ENCODE data around the gene EIF2S1. TPM values are rescaled to one million over a fixed set of nuclear protein-coding genes. Genes with fewer than 3 reads are reported as not detected.
"Not testable (repeated sequence)": the region's sequence is repeated elsewhere in the genome, so short reads cannot be mapped to it uniquely, and the experiment has no call there.

EIF2S1 gene
- total RNA-seq, 1 donor from 2014 or later, result 75.1 TPM

- no peaks in the 10 kb centered on the region for H3K36me3 ChIP-seq (ENCODE audit: control insufficient read depth, insufficient read depth, low read length)
- H3K4me3 ChIP-seq (ENCODE audit: low read depth, low read length), result no peak overlapping the region
- no peak for TF ChIP-seq CTCF (IDR thresholded peaks at IDR 0.05; ENCODE audit: insufficient read depth, low read length, poor library complexity, severe bottlenecking)
- H3K27me3 ChIP-seq (ENCODE audit: control insufficient read depth, insufficient read depth, low read length), result no peaks in the 10 kb centered on the region
- no peak for DNase-seq (ENCODE audit: low read depth)
These were observed 50.2 kb downstream of the EIF2S1 start for GRCh38 chr14:67410313-67410712.

GRCh38 chr14:67411370-67411769 lies 51.2 kb downstream of the EIF2S1 start:
- no peak for TF ChIP-seq CTCF (IDR thresholded peaks at IDR 0.05; ENCODE audit: insufficient read depth, low read length, poor library complexity, severe bottlenecking)
- Histone ChIP-seq H3K4me3 (ENCODE audit: low read depth, low read length) (peak overlapping the region; percentile 50), H3K27me3 (ENCODE audit: control insufficient read depth, insufficient read depth, low read length) (no peaks in the 10 kb centered on the region), H3K36me3 (ENCODE audit: control insufficient read depth, insufficient read depth, low read length) (no peaks in the 10 kb centered on the region)
- DNase-seq (ENCODE audit: low read depth), result no peak

- H3K27me3 ChIP-seq (ENCODE audit: control insufficient read depth, insufficient read depth, low read length), result no peaks in the 10 kb centered on the region
- peak within 1 kb of the TSS; percentile 50 for H3K4me3 ChIP-seq (ENCODE audit: low read depth, low read length)
- TF ChIP-seq CTCF (IDR thresholded peaks at IDR 0.05; ENCODE audit: insufficient read depth, low read length, poor library complexity, severe bottlenecking), result no peak
- H3K36me3 ChIP-seq (ENCODE audit: control insufficient read depth, insufficient read depth, low read length), result no peaks in the 10 kb centered on the region
- no peak for DNase-seq (ENCODE audit: low read depth)
These were observed 51.8 kb downstream of the EIF2S1 start, which contains the start of gene PLEK2 for GRCh38 chr14:67411820-67412421. Gene PLEK2, minus strand, starts transcription at chr14:67412165. Its CDS starts 106 bp downstream, at chr14:67412059.

- no peaks in the 10 kb centered on the region for H3K36me3 ChIP-seq (ENCODE audit: control insufficient read depth, insufficient read depth, low read length)
- no peaks in the 10 kb centered on the region for H3K27me3 ChIP-seq (ENCODE audit: control insufficient read depth, insufficient read depth, low read length)
- no peak for TF ChIP-seq CTCF (IDR thresholded peaks at IDR 0.05; ENCODE audit: insufficient read depth, low read length, poor library complexity, severe bottlenecking)
- peak; percentile 74 for DNase-seq (ENCODE audit: low read depth)
- no peak overlapping the region for H3K4me3 ChIP-seq (ENCODE audit: low read depth, low read length)
These were observed 54.0 kb downstream of the EIF2S1 start for GRCh38 chr14:67413806-67414769.

GRCh38 chr14:67415610-67416009 lies 55.5 kb downstream of the EIF2S1 start:
- not testable (repeated sequence) for H3K4me3 ChIP-seq (ENCODE audit: low read depth, low read length); H3K27me3 ChIP-seq (ENCODE audit: control insufficient read depth, insufficient read depth, low read length); DNase-seq (ENCODE audit: low read depth); H3K36me3 ChIP-seq (ENCODE audit: control insufficient read depth, insufficient read depth, low read length)

- DNase-seq (ENCODE audit: low read depth), result no peak
- Histone ChIP-seq H3K36me3 (ENCODE audit: control insufficient read depth, insufficient read depth, low read length) (no peaks in the 10 kb centered on the region), H3K27me3 (ENCODE audit: control insufficient read depth, insufficient read depth, low read length) (no peaks in the 10 kb centered on the region), H3K4me3 (ENCODE audit: low read depth, low read length) (no peak overlapping the region)
- no peak for TF ChIP-seq CTCF (IDR thresholded peaks at IDR 0.05; ENCODE audit: insufficient read depth, low read length, poor library complexity, severe bottlenecking)
These were observed 56.0 kb downstream of the EIF2S1 start for GRCh38 chr14:67416085-67416484.
